ENCODE results near the gene KCNH5.

The KCNH5 gene

GRCh38 chr14:63006531-63006930 is 38.7 kb downstream of the KCNH5 start:
- H3K9ac ChIP-seq (ENCODE audit: low read depth, low read length), result no peak overlapping the region
- no peaks in the 10 kb centered on the region for H3K36me3 ChIP-seq (ENCODE audit: insufficient read depth, low read length)
- H3K4me3 ChIP-seq (ENCODE audit: low read length), result no peak overlapping the region
- WGBS, result 97% methylated on average over 2 of the region's 2 CpGs
- H3K27ac ChIP-seq (ENCODE audit: low read depth, low read length), result no peak overlapping the region
- H3K9me3 ChIP-seq (ENCODE audit: insufficient read depth, low read depth, low read length), result no peaks in the 10 kb centered on the region
- H3K4me1 ChIP-seq (ENCODE audit: insufficient read depth, low read length), result no peaks in the 10 kb centered on the region; the same call in 1 of the 2 replicates
- no peaks in the 10 kb centered on the region for H3K27me3 ChIP-seq (ENCODE audit: insufficient read depth, low read length)

GRCh38 chr14:62994096-62994495 is 51.2 kb downstream of the KCNH5 start:
- Histone ChIP-seq H3K36me3 (ENCODE audit: insufficient read depth, low read length) (no peaks in the 10 kb centered on the region), H3K9me3 (ENCODE audit: insufficient read depth, low read depth, low read length) (no peaks in the 10 kb centered on the region)

DNA sequence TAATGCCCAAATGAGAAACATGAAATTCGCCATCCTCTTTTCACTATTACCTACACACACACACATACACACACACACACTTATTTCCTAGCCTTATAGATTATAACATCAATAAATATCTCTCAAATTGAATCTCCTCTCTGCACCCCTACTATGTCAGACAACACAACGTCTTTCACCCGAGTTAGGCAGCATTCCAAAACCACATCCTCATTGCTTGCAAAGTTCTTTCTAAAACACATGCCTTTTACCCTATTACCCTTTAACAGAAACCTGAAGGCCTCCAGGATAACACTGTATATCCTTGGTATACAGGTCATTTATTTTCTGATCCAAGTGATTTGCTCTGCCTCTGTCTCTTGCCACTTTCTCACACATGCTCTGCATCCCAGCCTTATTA is 56.3 kb downstream of the KCNH5 start:
- Histone ChIP-seq H3K4me3 (ENCODE audit: low read length) (no peak overlapping the region), H3K9ac (ENCODE audit: low read depth, low read length) (no peak overlapping the region), H3K9me3 (ENCODE audit: insufficient read depth, low read depth, low read length) (no peaks in the 10 kb centered on the region), H3K36me3 (ENCODE audit: insufficient read depth, low read length) (no peaks in the 10 kb centered on the region), H3K27ac (ENCODE audit: low read depth, low read length) (no peak overlapping the region), H3K27me3 (ENCODE audit: insufficient read depth, low read length) (no peaks in the 10 kb centered on the region), H3K4me1 (ENCODE audit: insufficient read depth, low read length) (peaks cover 4% of the 10 kb centered on the region)
- WGBS, result 88% methylated on average over 3 of the region's 3 CpGs

More at GRCh38 chr14:62994096-62994495, 51.2 kb downstream of the KCNH5 start:
- Histone ChIP-seq H3K27me3 (ENCODE audit: insufficient read depth, low read length) (no peaks in the 10 kb centered on the region), H3K4me3 (ENCODE audit: low read length) (no peak overlapping the region), H3K27ac (ENCODE audit: low read depth, low read length) (no peak overlapping the region), H3K9ac (ENCODE audit: low read depth, low read length) (no peak overlapping the region), H3K4me1 (ENCODE audit: insufficient read depth, low read length) (no peaks in the 10 kb centered on the region)

- Histone ChIP-seq H3K27ac (ENCODE audit: low read depth, low read length) (no peak overlapping the region), H3K9me3 (ENCODE audit: insufficient read depth, low read depth, low read length) (no peaks in the 10 kb centered on the region), H3K27me3 (ENCODE audit: insufficient read depth, low read length) (no peaks in the 10 kb centered on the region), H3K36me3 (ENCODE audit: insufficient read depth, low read length) (no peaks in the 10 kb centered on the region), H3K4me1 (ENCODE audit: insufficient read depth, low read length) (peaks cover 11% of the 10 kb centered on the region), H3K4me3 (ENCODE audit: low read length) (no peak overlapping the region), H3K9ac (ENCODE audit: low read depth, low read length) (no peak overlapping the region)
These were observed 61.4 kb downstream of the KCNH5 start for GRCh38 chr14:62983821-62984220.

GRCh38 chr14:62980693-62981092 is 64.6 kb downstream of the KCNH5 start:
- no peak overlapping the region for H3K9ac ChIP-seq (ENCODE audit: low read depth, low read length)
- H3K27ac ChIP-seq (ENCODE audit: low read depth, low read length), result no peak overlapping the region
- no peaks in the 10 kb centered on the region for H3K9me3 ChIP-seq (ENCODE audit: insufficient read depth, low read depth, low read length)
- no peak overlapping the region for H3K4me3 ChIP-seq (ENCODE audit: low read length)
- H3K4me1 ChIP-seq (ENCODE audit: insufficient read depth, low read length), result peaks cover 17% of the 10 kb centered on the region
- WGBS, result 94% methylated on average over 7 of the region's 7 CpGs
- no peaks in the 10 kb centered on the region for H3K36me3 ChIP-seq (ENCODE audit: insufficient read depth, low read length)
- no peaks in the 10 kb centered on the region for H3K27me3 ChIP-seq (ENCODE audit: insufficient read depth, low read length)

DNA sequence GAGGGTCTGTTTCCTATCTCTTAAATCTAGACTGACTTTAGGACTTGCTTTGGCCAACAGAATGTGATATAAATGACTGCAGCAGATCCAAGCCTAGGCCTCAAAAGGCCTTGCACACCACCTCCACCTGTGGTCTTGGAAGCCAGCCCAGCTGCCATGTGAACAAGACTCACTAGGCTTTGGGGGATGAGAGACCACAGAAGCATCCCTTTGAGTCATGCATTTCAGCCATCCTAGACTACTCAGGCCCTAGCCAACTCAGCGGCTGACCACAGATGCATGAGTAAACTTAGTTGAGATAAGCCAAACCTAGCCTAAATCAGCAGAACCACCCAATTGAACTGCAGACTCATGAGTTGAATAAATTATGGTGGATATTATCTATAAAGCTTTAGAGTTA is 87.7 kb downstream of the KCNH5 start:
- WGBS, result 100% methylated on average over 1 of the region's 1 CpG
- no peak overlapping the region for H3K9ac ChIP-seq (ENCODE audit: low read depth, low read length)
- H3K27me3 ChIP-seq (ENCODE audit: insufficient read depth, low read length), result no peaks in the 10 kb centered on the region
- no peaks in the 10 kb centered on the region for H3K4me1 ChIP-seq (ENCODE audit: insufficient read depth, low read length)
- no peaks in the 10 kb centered on the region; the same call in 1 of the 2 replicates for H3K9me3 ChIP-seq (ENCODE audit: insufficient read depth, low read depth, low read length)
- H3K27ac ChIP-seq (ENCODE audit: low read depth, low read length), result no peak overlapping the region
- H3K4me3 ChIP-seq (ENCODE audit: low read length), result no peak overlapping the region
- no peaks in the 10 kb centered on the region for H3K36me3 ChIP-seq (ENCODE audit: insufficient read depth, low read length)

DNA sequence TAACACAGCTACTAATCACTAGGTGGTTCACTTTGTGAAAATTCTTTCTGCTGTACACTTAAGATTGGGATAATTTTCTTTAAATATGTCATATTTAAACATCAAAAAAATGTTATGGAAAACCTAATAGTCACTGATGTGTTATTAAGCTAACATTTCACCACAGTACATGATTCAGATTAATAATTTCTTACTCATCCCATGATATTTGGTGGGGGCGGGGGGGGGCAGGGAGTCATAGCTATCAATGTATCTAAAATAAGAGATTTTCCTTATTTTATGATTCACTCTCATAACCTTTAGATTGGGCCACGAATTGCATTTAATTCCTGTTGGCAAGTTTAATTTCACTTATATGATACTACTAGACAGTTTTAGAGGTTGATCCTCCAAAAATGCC is 88.8 kb downstream of the KCNH5 start:
- Histone ChIP-seq H3K4me1 (ENCODE audit: insufficient read depth, low read length) (0 out of 2 replicates have a peak, but pooled peaks cover 2% of the 10 kb centered on the region), H3K36me3 (ENCODE audit: insufficient read depth, low read length) (no peaks in the 10 kb centered on the region), H3K27ac (ENCODE audit: low read depth, low read length) (no peak overlapping the region), H3K9me3 (ENCODE audit: insufficient read depth, low read depth, low read length) (no peaks in the 10 kb centered on the region), H3K27me3 (ENCODE audit: insufficient read depth, low read length) (no peaks in the 10 kb centered on the region), H3K9ac (ENCODE audit: low read depth, low read length) (no peak overlapping the region), H3K4me3 (ENCODE audit: low read length) (no peak overlapping the region)
- 83% methylated on average over 1 of the region's 2 CpGs for WGBS

DNA sequence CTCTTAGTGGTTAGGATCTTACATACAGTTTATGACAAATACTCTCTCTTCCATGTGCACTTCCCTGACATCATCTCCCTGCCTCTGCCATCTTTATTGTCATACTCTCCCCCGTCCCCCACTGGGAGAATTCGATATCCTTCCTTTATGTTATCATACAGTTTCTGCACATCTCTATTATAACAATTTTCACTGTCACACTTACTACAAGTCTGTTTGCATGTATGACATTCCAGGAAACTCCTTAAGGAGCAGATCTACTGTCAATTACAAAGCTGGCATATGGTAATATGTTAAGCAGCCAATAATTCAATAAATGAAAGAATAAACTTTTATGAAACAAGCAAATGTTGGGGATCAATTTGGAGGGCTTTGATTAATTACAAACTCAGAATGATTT is 91.1 kb downstream of the KCNH5 start:
- Histone ChIP-seq H3K27me3 (ENCODE audit: insufficient read depth, low read length) (no peaks in the 10 kb centered on the region), H3K9me3 (ENCODE audit: insufficient read depth, low read depth, low read length) (no peaks in the 10 kb centered on the region), H3K4me1 (ENCODE audit: insufficient read depth, low read length) (0 out of 2 replicates have a peak, but pooled peaks cover 2% of the 10 kb centered on the region), H3K27ac (ENCODE audit: low read depth, low read length) (no peak overlapping the region), H3K9ac (ENCODE audit: low read depth, low read length) (no peak overlapping the region), H3K36me3 (ENCODE audit: insufficient read depth, low read length) (no peaks in the 10 kb centered on the region), H3K4me3 (ENCODE audit: low read length) (no peak overlapping the region)
- whole genome bisulfite sequencing, result 92% methylated on average over 2 of the region's 2 CpGs

- WGBS, result no CpG with 5 or more reads among the region's 2 CpGs
These were observed 93.0 kb downstream of the KCNH5 start for GRCh38 chr14:62952226-62952625.

DNA sequence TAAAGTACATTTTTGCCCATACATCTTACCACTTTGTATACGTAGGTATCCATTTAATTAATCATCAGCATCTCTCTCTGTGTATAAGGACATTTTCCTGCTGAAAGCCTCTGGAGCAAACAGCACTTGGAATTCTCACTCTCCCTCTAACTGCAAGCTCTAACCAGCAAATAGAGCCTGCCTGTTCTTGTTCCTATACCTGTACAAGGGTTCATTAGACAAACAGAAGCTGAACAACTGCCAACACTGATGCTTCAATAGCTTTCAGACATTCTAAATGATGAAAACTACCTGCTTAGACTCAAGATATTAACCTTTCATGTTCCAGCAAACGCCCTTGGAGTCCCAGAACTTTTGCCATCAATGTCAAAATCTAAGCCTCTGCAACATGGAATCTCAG is 98.0 kb downstream of the KCNH5 start:
- Histone ChIP-seq H3K4me1 (ENCODE audit: insufficient read depth, low read length) (0 out of 2 replicates have a peak, but pooled peaks cover 2% of the 10 kb centered on the region), H3K9ac (ENCODE audit: low read depth, low read length) (no peak overlapping the region), H3K27ac (ENCODE audit: low read depth, low read length) (no peak overlapping the region), H3K27me3 (ENCODE audit: insufficient read depth, low read length) (no peaks in the 10 kb centered on the region), H3K36me3 (ENCODE audit: insufficient read depth, low read length) (no peaks in the 10 kb centered on the region), H3K9me3 (ENCODE audit: insufficient read depth, low read depth, low read length) (no peaks in the 10 kb centered on the region), H3K4me3 (ENCODE audit: low read length) (no peak overlapping the region)
- 89% methylated on average over 2 of the region's 2 CpGs for WGBS

More at GRCh38 chr14:62952226-62952625, 93.0 kb downstream of the KCNH5 start:
- no peaks in the 10 kb centered on the region for H3K36me3 ChIP-seq (ENCODE audit: insufficient read depth, low read length)
- no peak overlapping the region for H3K9ac ChIP-seq (ENCODE audit: low read depth, low read length)
- no peaks in the 10 kb centered on the region for H3K9me3 ChIP-seq (ENCODE audit: insufficient read depth, low read depth, low read length)
- no peaks in the 10 kb centered on the region for H3K27me3 ChIP-seq (ENCODE audit: insufficient read depth, low read length)
- no peak overlapping the region for H3K27ac ChIP-seq (ENCODE audit: low read depth, low read length)
- no peak overlapping the region for H3K4me3 ChIP-seq (ENCODE audit: low read length)
- 0 out of 2 replicates have a peak, but pooled peaks cover 2% of the 10 kb centered on the region for H3K4me1 ChIP-seq (ENCODE audit: insufficient read depth, low read length)

GRCh38 chr14:62946221-62946620 is 99.0 kb downstream of the KCNH5 start:
- Histone ChIP-seq H3K27ac (ENCODE audit: low read depth, low read length) (no peak overlapping the region), H3K36me3 (ENCODE audit: insufficient read depth, low read length) (no peaks in the 10 kb centered on the region), H3K4me3 (ENCODE audit: low read length) (no peak overlapping the region), H3K4me1 (ENCODE audit: insufficient read depth, low read length) (no peaks in the 10 kb centered on the region), H3K9ac (ENCODE audit: low read depth, low read length) (no peak overlapping the region), H3K9me3 (ENCODE audit: insufficient read depth, low read depth, low read length) (no peaks in the 10 kb centered on the region), H3K27me3 (ENCODE audit: insufficient read depth, low read length) (no peaks in the 10 kb centered on the region)
- WGBS, result no CpG with 5 or more reads among the region's 1 CpG

- WGBS, result 100% methylated on average over 2 of the region's 2 CpGs
- H3K4me3 ChIP-seq (ENCODE audit: low read length), result no peak overlapping the region
- H3K9me3 ChIP-seq (ENCODE audit: insufficient read depth, low read depth, low read length), result no peaks in the 10 kb centered on the region
- no peaks in the 10 kb centered on the region for H3K27me3 ChIP-seq (ENCODE audit: insufficient read depth, low read length)
- no peak overlapping the region for H3K27ac ChIP-seq (ENCODE audit: low read depth, low read length)
- no peaks in the 10 kb centered on the region for H3K4me1 ChIP-seq (ENCODE audit: insufficient read depth, low read length)
- no peak overlapping the region for H3K9ac ChIP-seq (ENCODE audit: low read depth, low read length)
- no peaks in the 10 kb centered on the region for H3K36me3 ChIP-seq (ENCODE audit: insufficient read depth, low read length)
These were observed 102.1 kb downstream of the KCNH5 start for GRCh38 chr14:62943202-62943601.
